Forelimb muscle (tissue), 1 donor: ENCODE data around the gene BBC3. TPM values are rescaled to one million over a fixed set of nuclear protein-coding genes. Genes with fewer than 3 reads are reported as not detected.
"Not testable (repeated sequence)": the region's sequence is repeated elsewhere in the genome, so short reads cannot be mapped to it uniquely, and the experiment has no call there.

Source experiments
- DNase-seq: peaks from one replicate; pipeline ENCODE4 v3.0.0-alpha.2; 2013; ENCODE audit warnings: low read depth
- polyA plus RNA-seq: library from polyadenylated mRNA; unstranded; fragments of 120-200 nt; gene quantifications from one replicate; pipeline ENCODE4 v1.2.1, GENCODE V29; 2013; ENCODE audit not compliant: insufficient read length

The BBC3 gene
- 2.4 TPM for polyA plus RNA-seq

GRCh38 chr19:47230921-47231214 lies at the start of gene BBC3:
TSS of gene BBC3 (minus strand) at chr19:47231199. CDS start at chr19:47228431, 2,768 bp downstream.
- DNase-seq: no peak

- no peak for DNase-seq
Observed at GRCh38 chr19:47280183-47280797, 49.3 kb upstream of the BBC3 start.

- DNase-seq: not testable (repeated sequence)
Observed at GRCh38 chr19:47276513-47276912, 45.5 kb upstream of the BBC3 start.

DNA sequence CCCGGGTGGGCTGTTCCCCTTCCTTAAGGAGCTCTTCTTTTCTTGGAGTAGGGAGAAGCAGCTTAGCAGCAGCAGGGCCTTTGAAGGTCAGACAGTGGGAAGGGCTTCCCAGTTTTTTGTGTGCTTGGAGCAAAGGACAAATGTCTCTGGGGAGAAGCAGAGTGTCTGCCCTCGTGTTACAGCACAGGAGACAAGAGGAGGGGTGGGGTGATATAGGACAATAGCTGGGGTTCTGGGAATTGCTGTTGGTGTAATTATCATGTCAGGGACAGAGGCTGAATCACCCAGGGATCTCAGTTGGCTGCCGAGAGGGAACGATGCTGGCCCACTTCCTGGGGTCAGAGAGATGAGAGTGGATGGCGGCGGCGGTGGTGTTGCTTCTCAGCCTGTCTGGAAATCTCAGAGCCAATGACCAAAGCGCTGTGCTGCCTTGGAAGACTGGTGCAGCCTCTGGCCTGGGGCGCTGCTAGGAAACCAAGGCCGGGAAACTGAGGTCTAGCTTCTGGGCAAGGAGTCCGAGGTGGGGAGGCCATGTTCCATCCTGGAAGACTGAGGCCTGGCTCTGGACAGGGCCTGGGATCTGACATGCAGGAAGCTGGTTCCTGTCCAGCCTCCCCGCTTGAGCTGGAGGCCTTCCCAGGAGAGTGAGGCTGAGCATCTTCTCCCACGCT lies 44.9 kb upstream of the BBC3 start:
- DNase-seq: no peak

- DNase-seq: no peak
Observed at GRCh38 chr19:47274891-47275761, 44.1 kb upstream of the BBC3 start.

- no peak for DNase-seq
Observed at GRCh38 chr19:47274071-47274890, 43.3 kb upstream of the BBC3 start, which contains the start of gene INAFM1. TSS of gene INAFM1 (plus strand) at chr19:47274885. CDS start at chr19:47274920, 35 bp downstream.

GRCh38 chr19:47273313-47274070 lies 42.5 kb upstream of the BBC3 start:
- DNase-seq: peak; percentile 86

DNA sequence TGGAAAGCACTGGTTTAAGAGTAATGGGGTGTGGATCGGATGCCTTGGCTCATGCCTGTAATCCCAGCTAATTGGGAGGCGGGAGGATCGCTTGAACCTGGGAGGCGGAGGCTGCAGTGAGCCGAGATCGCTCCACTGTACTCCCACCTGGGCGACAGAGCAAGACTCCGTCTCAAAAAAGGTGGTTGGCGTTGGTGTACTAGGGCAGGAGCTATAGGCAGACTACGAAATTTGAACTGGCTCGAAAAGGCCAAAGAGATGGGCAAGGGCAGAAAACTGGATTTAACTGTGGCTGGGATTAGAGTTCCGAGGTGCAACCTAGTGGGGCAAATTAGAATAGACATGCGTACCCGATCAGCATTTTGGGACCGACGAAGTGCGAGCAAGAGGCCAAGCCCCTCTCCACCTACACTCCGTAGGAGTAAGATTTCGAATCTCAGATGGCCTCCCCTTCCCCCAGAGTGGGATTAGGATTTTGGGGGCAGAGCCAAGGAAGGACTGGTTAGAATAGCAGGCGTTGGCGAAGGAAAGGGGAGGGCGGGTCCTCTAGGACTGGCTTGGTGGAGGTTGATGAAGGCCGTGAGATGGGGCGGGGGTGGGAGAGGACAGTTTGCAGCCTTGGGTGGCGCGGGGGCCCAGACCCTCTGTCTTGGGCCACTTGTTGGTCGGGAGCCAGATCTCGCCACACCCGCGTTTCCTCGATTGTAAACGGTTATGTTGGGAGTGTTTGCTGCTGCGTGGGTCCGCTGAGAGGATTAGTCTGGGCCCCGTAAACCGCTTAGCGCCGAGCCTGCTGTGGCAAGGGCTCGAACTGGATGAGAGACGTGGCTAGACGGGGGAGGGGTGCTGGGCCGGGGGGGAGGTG lies 41.7 kb upstream of the BBC3 start:
- no peak for DNase-seq

- no peak for DNase-seq
Observed at GRCh38 chr19:47271949-47272348, 41.0 kb upstream of the BBC3 start.

- no peak for DNase-seq
Observed at GRCh38 chr19:47270408-47270807, 39.4 kb upstream of the BBC3 start.

DNA sequence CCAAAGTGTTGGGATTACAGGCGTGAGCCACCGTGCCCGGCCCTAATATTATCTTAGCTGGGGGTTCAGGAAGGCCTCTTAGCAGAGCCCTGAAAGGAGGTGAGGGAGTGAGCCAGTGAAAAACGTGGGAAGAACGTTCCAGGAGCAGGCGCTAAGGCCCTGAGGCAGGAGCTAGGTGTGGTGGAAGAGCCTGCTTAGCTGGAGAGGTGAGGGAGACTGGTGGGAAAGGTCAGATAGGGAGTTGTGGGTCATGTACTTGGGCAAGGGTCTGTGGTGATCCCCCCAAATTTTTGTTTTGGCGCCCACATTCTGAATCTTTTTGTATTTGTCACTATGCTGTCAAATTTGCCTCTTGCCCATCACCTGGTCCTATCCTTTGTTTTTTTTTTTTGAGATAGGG lies 38.6 kb upstream of the BBC3 start:
- no peak for DNase-seq

GRCh38 chr19:47268028-47268427 lies 37.0 kb upstream of the BBC3 start:
- DNase-seq: no peak

GRCh38 chr19:47267350-47267759 lies 36.4 kb upstream of the BBC3 start:
- no peak for DNase-seq

GRCh38 chr19:47266401-47266941 lies 35.5 kb upstream of the BBC3 start:
- no peak for DNase-seq

DNA sequence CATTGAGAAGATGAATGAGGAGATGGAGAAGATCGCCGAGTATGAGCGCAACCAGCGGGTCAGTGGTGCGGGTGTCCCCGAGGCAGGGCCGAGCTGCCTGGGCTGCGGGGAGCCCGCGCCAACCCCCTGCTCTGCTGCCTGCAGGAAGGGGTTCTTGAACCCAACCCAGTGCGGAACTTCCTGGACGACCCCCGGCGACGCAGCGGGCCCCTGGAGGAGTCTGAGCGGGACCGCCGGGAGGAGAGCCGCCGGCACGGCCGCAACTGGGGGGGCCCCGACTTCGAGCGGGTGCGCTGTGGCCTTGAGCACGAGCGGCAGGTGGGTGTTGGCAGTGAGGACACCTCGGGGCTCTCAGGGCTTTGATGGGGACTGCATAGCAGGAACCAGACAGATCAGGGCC lies 33.6 kb upstream of the BBC3 start:
- no peak for DNase-seq

- not testable (repeated sequence) for DNase-seq
Observed at GRCh38 chr19:47261946-47262793, 31.2 kb upstream of the BBC3 start.

DNA sequence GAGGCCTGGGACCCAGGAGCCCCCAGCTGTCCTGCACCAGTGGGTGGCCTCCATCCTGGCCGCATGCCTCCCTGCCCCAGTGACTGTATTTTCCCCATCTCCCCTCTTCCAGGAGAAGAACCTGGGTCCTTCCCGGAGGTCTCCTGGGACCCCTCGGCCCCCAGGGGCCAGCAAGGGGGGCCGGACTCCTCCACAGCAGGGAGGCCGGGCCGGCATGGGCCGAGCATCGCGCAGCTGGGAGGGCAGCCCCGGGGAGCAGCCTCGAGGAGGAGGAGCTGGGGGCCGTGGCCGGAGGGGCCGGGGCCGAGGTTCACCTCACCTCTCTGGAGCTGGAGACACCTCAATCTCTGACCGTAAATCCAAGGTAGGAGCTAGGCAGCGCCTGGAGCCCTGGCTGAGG lies 29.5 kb upstream of the BBC3 start:
- DNase-seq: no peak

DNA sequence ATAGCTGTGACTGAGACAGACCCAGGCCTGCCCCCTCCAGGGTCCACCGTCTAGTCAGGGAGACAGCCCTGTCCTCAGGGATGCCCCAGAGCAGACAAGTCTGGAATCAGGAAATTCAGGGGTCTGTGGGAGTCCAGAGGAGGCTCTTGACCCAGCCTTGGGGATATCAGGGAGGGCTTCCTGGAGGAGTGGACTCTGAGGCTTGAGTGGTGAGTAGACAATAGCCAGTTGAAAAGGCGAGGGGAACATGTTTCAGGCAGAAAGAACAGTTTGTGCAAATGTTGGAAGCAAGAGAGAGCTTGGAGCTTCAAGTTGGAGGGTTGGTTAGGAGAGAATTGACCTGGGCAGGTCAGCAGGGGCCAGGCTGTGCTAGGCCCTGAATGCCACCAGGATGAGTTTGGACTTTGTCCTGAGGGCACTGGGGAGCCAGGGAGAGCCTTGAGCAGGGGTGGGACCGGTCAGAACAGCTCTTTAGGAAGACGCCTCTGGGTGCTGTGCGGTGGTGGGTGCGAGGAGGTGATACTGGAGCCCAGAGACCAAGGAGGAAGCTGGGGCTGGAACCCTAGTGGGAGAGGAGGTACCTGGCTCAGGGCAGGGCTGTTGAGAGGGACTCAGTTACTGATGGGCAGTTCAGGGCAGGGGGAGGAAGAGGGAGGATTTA lies 28.0 kb upstream of the BBC3 start:
- DNase-seq: no peak
